Adrenal gland (tissue), 5 donors: ENCODE data around the gene CCDC136.

ENCODE experiments used
- POLR2A ChIP-seq, 2 donors: fragments of 450-650 bp; IDR thresholded peaks; one replicate each; pipeline ENCODE4 v1.6.1; 2017; ENCODE audit warnings: antibody characterized with exemption in 2 of 2, mild to moderate bottlenecking in 2 of 2, moderate library complexity in 1 of 2
- TF ChIP-seq, protein P1 (sequence below), 6 experiments: fragments of 450-650 bp in 4 of 6; fragments of 200-600 bp in 2 of 6; sonication (generic) in 1 of 6; IDR thresholded peaks; 1 replicate in 5 of 6; 2 replicates in 1 of 6; pipeline versions ENCODE4 v1.5.1 to v1.8.0; 2016 to 2021; ENCODE audit warnings: antibody characterized with exemption in 6 of 6, mild to moderate bottlenecking in 2 of 6, moderate library complexity in 1 of 6
- donor health status: DM: no; HTN: no; CAD: no.

DNA sequence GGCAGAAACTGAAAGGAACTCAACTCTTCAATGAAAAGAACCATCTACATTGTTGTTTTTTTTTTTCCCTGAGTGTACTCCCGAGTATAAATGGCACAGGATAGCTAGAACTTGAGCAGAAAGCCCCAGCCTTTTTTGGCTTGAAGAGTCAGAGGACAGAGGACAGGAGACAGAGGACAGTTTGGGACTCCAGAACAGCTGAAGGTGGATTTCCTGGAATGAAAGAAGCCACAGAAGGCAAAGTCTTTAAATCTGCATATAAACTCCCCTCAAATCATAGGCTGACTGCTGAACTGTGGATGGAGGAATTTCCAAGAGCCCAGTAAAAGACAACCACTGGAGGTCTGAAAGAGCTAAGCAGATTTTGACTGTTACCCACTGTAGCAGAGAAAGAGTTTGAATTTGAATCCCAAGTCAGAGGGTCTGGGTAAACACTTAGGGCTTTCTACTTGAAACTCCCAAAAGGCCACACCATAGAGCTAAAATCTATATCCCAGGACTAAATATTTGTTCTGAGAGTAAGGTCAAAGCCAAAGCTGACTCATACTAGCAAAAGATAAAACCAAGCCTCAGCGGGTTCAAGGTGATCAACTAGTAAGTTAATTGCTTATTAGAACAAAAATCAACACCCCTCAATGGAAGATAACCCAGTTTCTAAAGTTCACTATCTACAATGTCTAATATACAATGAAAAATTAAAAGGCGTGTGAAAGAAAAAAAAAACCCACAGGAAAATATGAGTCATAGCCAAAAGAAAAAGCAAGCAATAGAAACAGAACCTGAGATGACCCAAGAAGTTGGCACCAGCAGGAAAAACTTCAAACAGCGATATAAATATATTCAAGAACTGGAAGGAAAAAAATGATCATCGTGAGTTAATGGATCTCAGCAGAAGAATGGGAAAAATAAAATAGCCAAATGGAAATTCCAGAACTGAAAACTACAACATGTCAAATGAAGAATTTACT lies 14.3 kb upstream of the CCDC136 start:
- TF ChIP-seq, protein P1, sequence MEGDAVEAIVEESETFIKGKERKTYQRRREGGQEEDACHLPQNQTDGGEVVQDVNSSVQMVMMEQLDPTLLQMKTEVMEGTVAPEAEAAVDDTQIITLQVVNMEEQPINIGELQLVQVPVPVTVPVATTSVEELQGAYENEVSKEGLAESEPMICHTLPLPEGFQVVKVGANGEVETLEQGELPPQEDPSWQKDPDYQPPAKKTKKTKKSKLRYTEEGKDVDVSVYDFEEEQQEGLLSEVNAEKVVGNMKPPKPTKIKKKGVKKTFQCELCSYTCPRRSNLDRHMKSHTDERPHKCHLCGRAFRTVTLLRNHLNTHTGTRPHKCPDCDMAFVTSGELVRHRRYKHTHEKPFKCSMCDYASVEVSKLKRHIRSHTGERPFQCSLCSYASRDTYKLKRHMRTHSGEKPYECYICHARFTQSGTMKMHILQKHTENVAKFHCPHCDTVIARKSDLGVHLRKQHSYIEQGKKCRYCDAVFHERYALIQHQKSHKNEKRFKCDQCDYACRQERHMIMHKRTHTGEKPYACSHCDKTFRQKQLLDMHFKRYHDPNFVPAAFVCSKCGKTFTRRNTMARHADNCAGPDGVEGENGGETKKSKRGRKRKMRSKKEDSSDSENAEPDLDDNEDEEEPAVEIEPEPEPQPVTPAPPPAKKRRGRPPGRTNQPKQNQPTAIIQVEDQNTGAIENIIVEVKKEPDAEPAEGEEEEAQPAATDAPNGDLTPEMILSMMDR (IDR thresholded peaks at IDR 0.05), result no peak
- TF ChIP-seq POLR2A (IDR thresholded peaks at IDR 0.05), result no peak
